GM19351 (cell line): ENCODE data around the gene PAN3.

Source experiments
- ATAC-seq: cut with Tn5 transposase; IDR thresholded peaks from one replicate; pipeline ENCODE4 v1.9.1; 2021; ENCODE audit warnings: mild to moderate bottlenecking, moderate library complexity; ENCODE audit not compliant: unreplicated experiment

PAN3 gene

GRCh38 chr13:28204690-28205443 lies 66.5 kb downstream of the PAN3 start:
- ATAC-seq = peak; percentile 63

- no peak for ATAC-seq
Measured at GRCh38 chr13:28218679-28219078, 80.3 kb downstream of the PAN3 start.

GRCh38 chr13:28219408-28220099 lies 81.2 kb downstream of the PAN3 start:
- no peak for ATAC-seq

- no peak for ATAC-seq
Measured at GRCh38 chr13:28220166-28220565, 81.8 kb downstream of the PAN3 start.

GRCh38 chr13:28229522-28230411 lies 91.4 kb downstream of the PAN3 start:
- ATAC-seq = no peak

GRCh38 chr13:28231642-28232041 lies 93.3 kb downstream of the PAN3 start:
- no peak for ATAC-seq

- ATAC-seq = no peak
Measured at GRCh38 chr13:28237944-28238343, 99.6 kb downstream of the PAN3 start.

- ATAC-seq = no peak
Measured at GRCh38 chr13:28239374-28239773, 101.0 kb downstream of the PAN3 start.

- ATAC-seq = no peak
Measured at GRCh38 chr13:28245465-28245864, 107.1 kb downstream of the PAN3 start.

GRCh38 chr13:28246891-28247290 lies 108.5 kb downstream of the PAN3 start:
- no peak for ATAC-seq

GRCh38 chr13:28248080-28248479 lies 109.7 kb downstream of the PAN3 start:
- no peak for ATAC-seq

- no peak for ATAC-seq
Measured at GRCh38 chr13:28250542-28250941, 112.2 kb downstream of the PAN3 start.

GRCh38 chr13:28251466-28251865 lies 113.1 kb downstream of the PAN3 start:
- ATAC-seq = no peak

- no peak for ATAC-seq
Measured at GRCh38 chr13:28252547-28252946, 114.2 kb downstream of the PAN3 start.

GRCh38 chr13:28257305-28257704 lies 119.0 kb downstream of the PAN3 start:
- ATAC-seq = no peak

GRCh38 chr13:28258417-28258816 lies 120.1 kb downstream of the PAN3 start:
- ATAC-seq = no peak

GRCh38 chr13:28267497-28267896 lies 129.2 kb downstream of the PAN3 start:
- no peak for ATAC-seq

- ATAC-seq = peak; percentile 97
Measured at GRCh38 chr13:28268800-28269223, 130.5 kb downstream of the PAN3 start.

- no peak for ATAC-seq
Measured at GRCh38 chr13:28271056-28271840, 132.9 kb downstream of the PAN3 start.

GRCh38 chr13:28273919-28274318 lies 135.6 kb downstream of the PAN3 start:
- no peak for ATAC-seq

- no peak for ATAC-seq
Measured at GRCh38 chr13:28282451-28282850, 144.1 kb downstream of the PAN3 start.
